Endothelial cell of umbilical vein (primary cell): Measurements from ENCODE around the gene SMTNL2. TPM values are rescaled to one million over a fixed set of nuclear protein-coding genes. Genes with fewer than 3 reads are reported as not detected.

ENCODE experiments used
- BruUV-seq: library from RNA; stranded (reverse); fragments of 400-500 nt; replicated peaks from 2 replicates; lab custom pipeline; 2021; lab: Mats Ljungman, UMichigan
- CTCF ChIA-PET: fragments of 300-600, 350-600 bp; sonication (Branson Sonifier 250); formaldehyde crosslinking; loops from one replicate; lab custom pipeline; 2021; ENCODE audit warnings: antibody characterized with exemption, inconsistent platforms; lab: Charles Lee
- POLR2A ChIA-PET: fragments of 300-600, 350-600 bp; sonication (Branson Sonifier 250); formaldehyde crosslinking; loops from one replicate; lab custom pipeline; 2021; ENCODE audit warnings: antibody characterized with exemption, inconsistent platforms; lab: Charles Lee
- DNase-seq: peaks from one replicate; pipeline ENCODE4 v3.0.0-alpha.2; 2011; ENCODE audit warnings: low read depth, low spot score
- FAIRE-seq: peaks from 2 replicates; lab custom pipeline; 2011; peaks lifted over from hg19 to GRCh38; lab: Jason Lieb, UNC
- H2AFZ ChIP-seq: 2 replicates; pipeline ENCODE4 v1.6.0; 2012; ENCODE audit warnings: low read depth, low read length, control low read depth, inconsistent platforms
- H3K27ac ChIP-seq: 2 replicates; pipeline ENCODE4 v1.5.1; 2011; ENCODE audit warnings: low read depth, mild to moderate bottlenecking, control low read depth, low read length, moderate library complexity; ENCODE audit not compliant: insufficient read depth
- H3K27me3 ChIP-seq, 2 experiments: 2 replicates each; pipeline versions ENCODE4 v1.6.0 to v1.6.1; 2011; ENCODE audit warnings: low read length in 2 of 2, mixed read lengths in 1 of 2; ENCODE audit not compliant: control insufficient read depth in 2 of 2, insufficient read depth in 2 of 2
- H3K36me3 ChIP-seq, 2 experiments: 2 replicates in 1 of 2; 3 replicates in 1 of 2; pipeline ENCODE4 v1.5.1; 2011; ENCODE audit warnings: low read length in 2 of 2, mild to moderate bottlenecking in 1 of 2, moderate library complexity in 1 of 2; ENCODE audit not compliant: control insufficient read depth in 2 of 2, insufficient read depth in 2 of 2; ENCODE audit errors: extremely low read depth in 1 of 2
- H3K4me1 ChIP-seq: 3 replicates; pipeline ENCODE4 v1.5.1; 2011; ENCODE audit warnings: mild to moderate bottlenecking, low read length; ENCODE audit not compliant: control insufficient read depth, insufficient read depth; ENCODE audit errors: extremely low read depth
- H3K4me2 ChIP-seq: 2 replicates; pipeline ENCODE4 v1.6.1; 2011; ENCODE audit warnings: low read length, control low read depth, mixed read lengths; ENCODE audit not compliant: insufficient read depth
- H3K4me3 ChIP-seq, 3 experiments: fragments of 200-600 bp in 1 of 3; sonication (generic), shearing (Covaris generic) in 1 of 3; replicated peaks in 1 of 3; 2 replicates each; pipeline ENCODE4 v1.5.1; 2011 to 2016; ENCODE audit warnings: control low read depth in 3 of 3, low read length in 3 of 3, mild to moderate bottlenecking in 2 of 3, inconsistent platforms in 1 of 3, low read depth in 1 of 3, moderate library complexity in 1 of 3; ENCODE audit not compliant: insufficient read depth in 1 of 3
- H3K79me2 ChIP-seq: 2 replicates; pipeline ENCODE4 v1.6.0; 2012; ENCODE audit warnings: low read length, inconsistent platforms; ENCODE audit not compliant: control insufficient read depth, insufficient read depth
- H3K9ac ChIP-seq: replicated peaks from 2 replicates; pipeline ENCODE3; 2011; ENCODE audit warnings: low read length, control low read depth; ENCODE audit not compliant: insufficient read depth; ENCODE audit errors: extremely low read depth
- H3K9me1 ChIP-seq: replicated peaks from 3 replicates; pipeline ENCODE4 v1.6.0; 2011; ENCODE audit warnings: mild to moderate bottlenecking, low read length; ENCODE audit not compliant: control insufficient read depth, insufficient read depth; ENCODE audit errors: extremely low read depth
- H3K9me3 ChIP-seq: replicated peaks from 2 replicates; pipeline ENCODE4 v1.5.1; 2012; ENCODE audit warnings: low read length, inconsistent platforms; ENCODE audit not compliant: control insufficient read depth, insufficient read depth
- H4K20me1 ChIP-seq: replicated peaks from 2 replicates; pipeline ENCODE3; 2011; ENCODE audit warnings: mild to moderate bottlenecking, low read length; ENCODE audit not compliant: control insufficient read depth, insufficient read depth; ENCODE audit errors: extremely low read depth
- CTCF ChIP-seq, 2 donors: IDR thresholded peaks; 1 replicate in 1 of 2; 2 replicates in 1 of 2; pipeline ENCODE4 v1.5.1; 2011; ENCODE audit warnings: low read length in 2 of 2, mild to moderate bottlenecking in 2 of 2, moderate library complexity in 2 of 2, control low read depth in 1 of 2, inconsistent platforms in 1 of 2, low read depth in 1 of 2; ENCODE audit not compliant: insufficient read depth in 1 of 2; ENCODE audit errors: extremely low read depth in 1 of 2
- EZH2 ChIP-seq: IDR thresholded peaks from 2 replicates; pipeline ENCODE4 v1.6.1; 2012; ENCODE audit warnings: borderline replicate concordance, low read depth, mild to moderate bottlenecking, moderate library complexity, low read length, inconsistent platforms; ENCODE audit not compliant: severe bottlenecking
- FOS ChIP-seq: IDR thresholded peaks from 2 replicates; pipeline ENCODE4 v1.6.1; 2011; ENCODE audit warnings: mild to moderate bottlenecking, low read length, moderate library complexity, borderline replicate concordance; ENCODE audit not compliant: insufficient read depth
- GATA2 ChIP-seq: IDR thresholded peaks from 2 replicates; pipeline ENCODE4 v1.7.0; 2011; ENCODE audit warnings: low read depth, mild to moderate bottlenecking, moderate library complexity, mixed read lengths, low read length; ENCODE audit not compliant: insufficient read length, insufficient read depth
- JUN ChIP-seq: IDR thresholded peaks from 2 replicates; pipeline ENCODE4 v1.6.1; 2011; ENCODE audit warnings: borderline replicate concordance, low read depth; ENCODE audit not compliant: insufficient read length, insufficient read depth
- MAX ChIP-seq: IDR thresholded peaks from 2 replicates; pipeline ENCODE4 v1.6.1; 2011; ENCODE audit not compliant: insufficient read depth, insufficient read length
- MYC ChIP-seq: IDR thresholded peaks from one replicate; pipeline ENCODE4 v1.6.1; 2011; ENCODE audit warnings: mild to moderate bottlenecking, low read depth, low read length
- POLR2A ChIP-seq: IDR thresholded peaks from 2 replicates; pipeline ENCODE4 v1.6.1; 2012; ENCODE audit warnings: low read depth, mild to moderate bottlenecking, control low read depth, low read length
- POLR2AphosphoS5 ChIP-seq: IDR thresholded peaks from 2 replicates; pipeline ENCODE4 v1.6.1; 2012; ENCODE audit warnings: low read depth, mild to moderate bottlenecking, control low read depth, low read length, moderate library complexity; ENCODE audit not compliant: insufficient read depth
- dilution Hi-C: fragments of 300-500 bp; cut with MboI; formaldehyde crosslinking; loops from one replicate; pipeline ENCODE4 v1.15.0; 2019; ENCODE audit warnings: low sequenced_read_pairs; ENCODE audit not compliant: extremely low pct_ligation_motif_present
- intact Hi-C: fragments of 100-400 bp; cut with micrococcal nuclease; formaldehyde crosslinking; loops from one replicate; pipeline ENCODE4 v1.10.0; 2022
- polyA plus RNA-seq, 4 experiments: library from polyadenylated mRNA; depleted of rRNA in 3 of 4; stranded (reverse) in 3 of 4; unstranded in 1 of 4; fragments of >200 nt; gene quantifications; 2 replicates each; pipeline versions ENCODE4 v1.2.1 to v1.2.3, GENCODE V29; 2011 to 2012; ENCODE audit warnings: missing spikeins in 1 of 4
- total RNA-seq: library from RNA; stranded (reverse); gene quantifications from 2 replicates; pipeline ENCODE4 v1.2.3, GENCODE V29; 2021

The SMTNL2 gene
- total and polyA plus RNA-seq, 2 donors (not counting 3 experiments of a cell fraction or from before 2014, with no cell fraction given): not detected

- no peaks in the 10 kb centered on the region for H3K4me1 ChIP-seq
- DNase-seq: no peak
- peaks cover under 1% of the 10 kb centered on the region for H3K79me2 ChIP-seq
- intact Hi-C loops (no loop called here), dilution Hi-C loops (no loop called here)
- H4K20me1 ChIP-seq: no peaks in the 10 kb centered on the region
- CTCF ChIA-PET: no interaction called here
- no peak for FAIRE-seq
- H3K27me3 ChIP-seq: no peaks in the 10 kb centered on the region
- TF ChIP-seq FOS (no peak), MYC (no peak), EZH2 (no peak), CTCF (IDR thresholded peaks at IDR 0.05; ENCODE audit: extremely low read depth in 1 of 2, insufficient read depth in 1 of 2, low read depth in 1 of 2, low read length in 2 of 2) (no peak), GATA2 (no peak), POLR2AphosphoS5 (no peak), MAX (no peak), JUN (no peak), POLR2A (no peak)
- H3K9ac ChIP-seq: no peak overlapping the region
- no peaks in the 10 kb centered on the region for H3K9me3 ChIP-seq
- no TSS peak for BruUV-seq
- H3K27ac ChIP-seq: no peak overlapping the region
- no peak overlapping the region for H2AFZ ChIP-seq
- H3K4me2 ChIP-seq: no peak overlapping the region
- H3K4me3 ChIP-seq: no peak overlapping the region
- H3K9me1 ChIP-seq: no peaks in the 10 kb centered on the region
- H3K36me3 ChIP-seq: peaks cover 5 to 34% of the 10 kb centered on the region in 2 experiments
- POLR2A ChIA-PET: no interaction called here
Measured at GRCh38 chr17:4548061-4548461, 36.3 kb upstream of the SMTNL2 start.
